CD4-positive, alpha-beta T cell treated with Interferon gamma for 1 hour (primary cell): Measurements from ENCODE around the gene UBA5.

ENCODE experiments used
- DNase-seq: peaks from one replicate; pipeline ENCODE4 v3.0.0-alpha.2; 2020

The UBA5 gene

GRCh38 chr3:132654721-132655120 is 5.4 kb upstream of the UBA5 start:
- no peak for DNase-seq

GRCh38 chr3:132655471-132655870 is 4.7 kb upstream of the UBA5 start:
- DNase-seq, result no peak

GRCh38 chr3:132657869-132658747 is 2.0 kb upstream of the UBA5 start:
- DNase-seq, result no peak

- DNase-seq, result no peak
Measured at GRCh38 chr3:132659000-132659364, 1.1 kb upstream of the UBA5 start.

GRCh38 chr3:132659365-132660051 is 621 bp upstream of the UBA5 start, which contains the start of gene ACAD11:
ACAD11 (minus strand) TSS chr3:132659809; CDS start chr3:132659751, 58 bp downstream.
- DNase-seq, result peak; percentile 8

GRCh38 chr3:132660811-132661070 is 612 bp downstream of the UBA5 start:
- no peak for DNase-seq

- no peak for DNase-seq
Measured at GRCh38 chr3:132661101-132661500, 972 bp downstream of the UBA5 start.

GRCh38 chr3:132662212-132662611 is 2.1 kb downstream of the UBA5 start:
- DNase-seq, result no peak

- DNase-seq, result no peak
Measured at GRCh38 chr3:132665230-132665745, 5.2 kb downstream of the UBA5 start.

GRCh38 chr3:132669256-132669777 is 9.2 kb downstream of the UBA5 start:
- no peak for DNase-seq

GRCh38 chr3:132675408-132675807 is 15.3 kb downstream of the UBA5 start:
- no peak for DNase-seq

GRCh38 chr3:132679911-132680310 is 19.8 kb downstream of the UBA5 start:
- DNase-seq, result no peak

GRCh38 chr3:132681421-132681820 is 21.3 kb downstream of the UBA5 start:
- no peak for DNase-seq

GRCh38 chr3:132682201-132682600 is 22.1 kb downstream of the UBA5 start:
- DNase-seq, result no peak

GRCh38 chr3:132690040-132690439 is 29.9 kb downstream of the UBA5 start:
- no peak for DNase-seq

GRCh38 chr3:132694991-132695390 is 34.9 kb downstream of the UBA5 start:
- no peak for DNase-seq

GRCh38 chr3:132695422-132695821 is 35.3 kb downstream of the UBA5 start:
- no peak for DNase-seq

GRCh38 chr3:132703733-132704132 is 43.6 kb downstream of the UBA5 start:
- DNase-seq, result no peak

GRCh38 chr3:132709761-132710160 is 49.6 kb downstream of the UBA5 start:
- DNase-seq, result no peak

- no peak for DNase-seq
Measured at GRCh38 chr3:132710311-132710710, 50.2 kb downstream of the UBA5 start.

- DNase-seq, result no peak
Measured at GRCh38 chr3:132713977-132714727, 54.0 kb downstream of the UBA5 start.

- DNase-seq, result no peak
Measured at GRCh38 chr3:132716372-132716771, 56.2 kb downstream of the UBA5 start.

- DNase-seq, result no peak
Measured at GRCh38 chr3:132720228-132720627, 60.1 kb downstream of the UBA5 start.
